CD14-positive monocyte (primary cell): Measurements from ENCODE around the gene WNT5B. TPM values are rescaled to one million over a fixed set of nuclear protein-coding genes. Genes with fewer than 3 reads are reported as not detected.

Experiments used
- DNase-seq, 3 donors: peaks; one replicate each; pipeline ENCODE4 v3.0.0-alpha.2; 2011 to 2022
- H2AFZ ChIP-seq: 2 replicates; pipeline ENCODE4 v1.6.0; 2012; ENCODE audit warnings: mild to moderate bottlenecking, low read depth, low read length, inconsistent platforms; ENCODE audit not compliant: insufficient read depth, poor library complexity, severe bottlenecking
- H3K27ac ChIP-seq, 2 donors: 1 replicate in 1 of 2; 2 replicates in 1 of 2; pipeline ENCODE4 v1.5.1; 2012 to 2013; ENCODE audit warnings: low read length in 2 of 2, control low read depth in 1 of 2, inconsistent platforms in 1 of 2, low read depth in 1 of 2, mild to moderate bottlenecking in 1 of 2
- H3K27me3 ChIP-seq, 2 donors: one replicate each; pipeline versions ENCODE4 v1.6.0 to v1.6.1; 2011 to 2013; ENCODE audit warnings: low read length in 2 of 2; ENCODE audit not compliant: control insufficient read depth in 2 of 2, insufficient read depth in 2 of 2
- H3K36me3 ChIP-seq, 2 donors: replicated peaks in 1 of 2; 1 replicate in 1 of 2; 2 replicates in 1 of 2; pipeline versions ENCODE4 v1.5.1 to v1.6.1; 2012 to 2013; ENCODE audit warnings: low read length in 2 of 2, control low read depth in 1 of 2, inconsistent platforms in 1 of 2, mild to moderate bottlenecking in 1 of 2; ENCODE audit not compliant: insufficient read depth in 2 of 2, control insufficient read depth in 1 of 2
- H3K4me1 ChIP-seq, 2 donors: 1 replicate in 1 of 2; 2 replicates in 1 of 2; pipeline versions ENCODE4 v1.5.1 to v1.6.1; 2012 to 2013; ENCODE audit warnings: low read length in 2 of 2, control low read depth in 1 of 2, inconsistent platforms in 1 of 2, mild to moderate bottlenecking in 1 of 2, moderate library complexity in 1 of 2; ENCODE audit not compliant: insufficient read depth in 2 of 2, control insufficient read depth in 1 of 2
- H3K4me2 ChIP-seq: replicated peaks from 2 replicates; pipeline ENCODE3; 2012; ENCODE audit warnings: low read length, moderate library complexity, mild to moderate bottlenecking; ENCODE audit not compliant: poor library complexity, severe bottlenecking; ENCODE audit errors: extremely low read depth
- H3K4me3 ChIP-seq, 3 experiments: fragments of 200-600 bp in 1 of 3; sonication (generic) in 1 of 3; replicated peaks in 1 of 3; 1 replicate in 2 of 3; 2 replicates in 1 of 3; pipeline ENCODE4 v1.5.1; 2011 to 2013; ENCODE audit warnings: low read length in 3 of 3, mild to moderate bottlenecking in 3 of 3, control low read depth in 2 of 3, low read depth in 2 of 3, inconsistent platforms in 1 of 3, moderate library complexity in 1 of 3
- H3K79me2 ChIP-seq: 2 replicates; pipeline ENCODE4 v1.6.0; 2012; ENCODE audit warnings: mild to moderate bottlenecking, control low read depth, inconsistent platforms, low read length, moderate library complexity; ENCODE audit not compliant: insufficient read depth
- H3K9ac ChIP-seq: 2 replicates; pipeline ENCODE4 v1.6.0; 2017; ENCODE audit warnings: low read length, mild to moderate bottlenecking; ENCODE audit not compliant: insufficient read depth, poor library complexity, severe bottlenecking
- H3K9me3 ChIP-seq, 2 donors: replicated peaks in 1 of 2; 1 replicate in 1 of 2; 2 replicates in 1 of 2; pipeline versions ENCODE4 v1.5.1 to v1.6.1; 2012 to 2013; ENCODE audit warnings: low read length in 2 of 2, control low read depth in 1 of 2; ENCODE audit not compliant: control insufficient read depth in 1 of 2, insufficient read depth in 1 of 2
- H4K20me1 ChIP-seq: 2 replicates; pipeline ENCODE4 v1.6.0; 2012; ENCODE audit warnings: mild to moderate bottlenecking, low read length, control low read depth, moderate library complexity; ENCODE audit not compliant: insufficient read depth
- H3K27ac Mint-ChIP-seq, 7 donors: one replicate each; pipeline ENCODE4 v1.8.0; 2020; ENCODE audit warnings: mild to moderate bottlenecking in 7 of 7, mixed read lengths in 7 of 7, moderate library complexity in 6 of 7, inconsistent platforms in 2 of 7
- H3K27me3 Mint-ChIP-seq, 3 donors: one replicate each; pipeline ENCODE4 v1.8.0; 2021 to 2022; ENCODE audit warnings: low read depth in 3 of 3, mild to moderate bottlenecking in 3 of 3, mixed read lengths in 3 of 3, moderate library complexity in 3 of 3, inconsistent platforms in 1 of 3
- H3K36me3 Mint-ChIP-seq, 2 donors: one replicate each; pipeline ENCODE4 v1.8.0; 2020; ENCODE audit warnings: mixed read lengths in 2 of 2, inconsistent platforms in 1 of 2, mild to moderate bottlenecking in 1 of 2
- H3K4me1 Mint-ChIP-seq: one replicate; pipeline ENCODE4 v1.8.0; 2020; ENCODE audit warnings: mild to moderate bottlenecking, mixed read lengths
- H3K4me3 Mint-ChIP-seq, 2 donors: one replicate each; pipeline ENCODE4 v1.8.0; 2020; ENCODE audit warnings: mild to moderate bottlenecking in 2 of 2, mixed read lengths in 2 of 2, moderate library complexity in 1 of 2
- H3K9me3 Mint-ChIP-seq, 7 donors: one replicate each; pipeline ENCODE4 v1.8.0; 2020 to 2022; ENCODE audit warnings: mixed read lengths in 7 of 7, mild to moderate bottlenecking in 6 of 7, moderate library complexity in 6 of 7, inconsistent platforms in 2 of 7
- WGBS: methylation state at CpG from one replicate; pipeline ENCODE4 v1.1.5; 2013; ENCODE audit warnings: missing lambda C conversion rate; ENCODE audit not compliant: insufficient coverage; 5-methylcytosine and 5-hydroxymethylcytosine counted together
- intact Hi-C, 2 donors: fragments of 100-400 bp; cut with micrococcal nuclease; formaldehyde crosslinking; loops; one replicate each; pipeline versions ENCODE4 v1.15.0 to v1.15.1; 2023
- polyA plus RNA-seq, 3 donors: library from polyadenylated mRNA; depleted of rRNA in 1 of 3; unstranded in 2 of 3; stranded (reverse) in 1 of 3; fragments of 300-500 nt in 2 of 3; fragments of >200 nt in 1 of 3; fragmentation: Illumina TruSeq in 2 of 3; gene quantifications; 1 replicate in 2 of 3; 2 replicates in 1 of 3; pipeline ENCODE4 v1.2.3, GENCODE V29; 2012 to 2021
- TF ChIP-seq, protein P1 (sequence below): fragments of 200-600 bp; IDR thresholded peaks from one replicate; pipeline ENCODE4 v1.8.0; 2022; ENCODE audit warnings: antibody characterized with exemption, mild to moderate bottlenecking

WNT5B gene
- polyA plus RNA-seq, 3 donors, result 2.7 to 4.1 (median 3.1) TPM

DNA sequence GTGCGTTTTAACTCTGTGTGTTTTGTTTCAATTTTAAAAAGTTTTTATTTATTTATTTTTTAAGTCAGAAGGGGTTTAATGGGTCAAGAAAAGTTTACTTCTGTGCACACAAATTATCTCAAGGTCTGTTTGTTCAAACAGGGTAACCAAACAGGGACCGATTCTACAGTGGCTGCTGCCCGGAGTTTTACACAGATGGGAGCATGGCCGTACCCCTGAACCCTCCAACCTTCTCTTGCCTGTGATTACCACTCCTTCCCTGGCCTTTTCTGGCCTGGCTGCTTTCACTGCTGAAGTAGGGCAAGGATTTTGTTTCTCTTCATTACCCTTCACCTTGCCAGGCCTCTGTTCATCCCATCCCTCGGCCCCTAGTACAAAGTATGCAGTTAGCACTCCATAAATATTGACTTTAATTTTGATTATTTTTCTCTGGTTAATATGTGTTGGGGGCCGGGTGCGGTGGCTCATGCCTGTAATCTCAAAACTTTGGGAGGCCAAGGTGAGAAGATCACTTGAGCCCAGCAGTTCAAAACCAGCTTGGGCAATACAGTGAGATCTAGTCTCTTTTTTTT is 18.9 kb upstream of the WNT5B start:
- no peaks in the 10 kb centered on the region for H3K36me3 Mint-ChIP-seq
- H3K9ac ChIP-seq, result no peak overlapping the region
- H3K27me3 ChIP-seq, result no peaks in the 10 kb centered on the region
- H3K27ac ChIP-seq, result no peak overlapping the region
- H3K27ac Mint-ChIP-seq, result no peak overlapping the region
- H3K27me3 Mint-ChIP-seq, result no peaks in the 10 kb centered on the region
- H3K9me3 Mint-ChIP-seq, result no peaks in the 10 kb centered on the region
- WGBS, result 100% methylated on average over 3 of the region's 7 CpGs
- peaks cover 62 to 65% of the 10 kb centered on the region in 2 donors for H3K4me1 ChIP-seq
- no peaks in the 10 kb centered on the region for H3K36me3 ChIP-seq
- no peaks in the 10 kb centered on the region for H3K9me3 ChIP-seq
- H3K4me2 ChIP-seq, result no peak overlapping the region
- H3K4me3 ChIP-seq, result no peak overlapping the region
- H2AFZ ChIP-seq, result no peak overlapping the region
- no peaks in the 10 kb centered on the region for H4K20me1 ChIP-seq
- TF ChIP-seq, protein P1, sequence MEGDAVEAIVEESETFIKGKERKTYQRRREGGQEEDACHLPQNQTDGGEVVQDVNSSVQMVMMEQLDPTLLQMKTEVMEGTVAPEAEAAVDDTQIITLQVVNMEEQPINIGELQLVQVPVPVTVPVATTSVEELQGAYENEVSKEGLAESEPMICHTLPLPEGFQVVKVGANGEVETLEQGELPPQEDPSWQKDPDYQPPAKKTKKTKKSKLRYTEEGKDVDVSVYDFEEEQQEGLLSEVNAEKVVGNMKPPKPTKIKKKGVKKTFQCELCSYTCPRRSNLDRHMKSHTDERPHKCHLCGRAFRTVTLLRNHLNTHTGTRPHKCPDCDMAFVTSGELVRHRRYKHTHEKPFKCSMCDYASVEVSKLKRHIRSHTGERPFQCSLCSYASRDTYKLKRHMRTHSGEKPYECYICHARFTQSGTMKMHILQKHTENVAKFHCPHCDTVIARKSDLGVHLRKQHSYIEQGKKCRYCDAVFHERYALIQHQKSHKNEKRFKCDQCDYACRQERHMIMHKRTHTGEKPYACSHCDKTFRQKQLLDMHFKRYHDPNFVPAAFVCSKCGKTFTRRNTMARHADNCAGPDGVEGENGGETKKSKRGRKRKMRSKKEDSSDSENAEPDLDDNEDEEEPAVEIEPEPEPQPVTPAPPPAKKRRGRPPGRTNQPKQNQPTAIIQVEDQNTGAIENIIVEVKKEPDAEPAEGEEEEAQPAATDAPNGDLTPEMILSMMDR, result no peak
- no peaks in the 10 kb centered on the region for H3K79me2 ChIP-seq
- no peak for DNase-seq
- H3K4me3 Mint-ChIP-seq, result no peak overlapping the region
- H3K4me1 Mint-ChIP-seq, result peaks cover 67% of the 10 kb centered on the region
- intact Hi-C loops, result no loop called here

DNA sequence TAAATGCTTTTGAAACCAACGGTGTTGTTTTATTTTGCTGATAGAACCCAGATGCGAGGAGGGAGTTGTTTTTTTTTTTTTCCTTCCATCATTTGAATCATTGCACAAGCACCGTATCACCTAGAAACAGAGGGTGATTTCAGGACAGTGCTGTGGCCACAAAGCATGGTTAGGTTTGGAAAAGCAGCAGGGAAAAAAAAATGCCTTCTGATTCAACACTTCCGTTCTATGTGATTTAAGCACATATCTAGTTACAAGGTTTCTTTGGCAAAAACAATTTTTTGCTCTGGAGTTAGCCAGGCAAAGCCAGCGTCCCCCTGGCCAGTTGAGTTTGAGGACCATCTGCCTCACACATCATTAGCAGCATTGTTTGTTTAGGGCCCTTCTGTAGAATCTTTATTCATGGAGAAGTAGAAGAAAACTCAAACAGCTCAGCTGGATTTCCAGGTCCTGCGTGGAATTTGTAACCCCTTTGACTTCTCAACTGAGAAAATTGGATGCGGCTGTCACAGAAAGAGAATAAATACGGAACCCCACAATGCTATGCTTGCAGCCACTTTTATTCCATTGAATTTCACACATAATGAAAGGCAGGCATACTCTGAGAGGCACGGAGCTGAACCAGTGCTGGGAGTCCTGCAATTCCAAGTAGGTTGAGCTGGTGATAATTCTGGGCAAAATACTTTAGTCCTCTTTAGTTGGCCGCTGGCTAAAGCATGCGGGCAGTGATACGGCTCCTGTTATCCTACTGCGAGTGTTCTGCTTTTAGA is 17.0 kb upstream of the WNT5B start:
- Histone ChIP-seq H3K4me1 (peaks cover 62 to 64% of the 10 kb centered on the region in 2 donors), H3K9me3 (no peaks in the 10 kb centered on the region), H3K4me3 (no peak overlapping the region), H3K4me2 (no peak overlapping the region), H3K9ac (no peak overlapping the region), H3K27ac (no peak overlapping the region), H2AFZ (no peak overlapping the region), H3K79me2 (no peaks in the 10 kb centered on the region), H3K27me3 (no peaks in the 10 kb centered on the region), H4K20me1 (no peaks in the 10 kb centered on the region), H3K36me3 (no peaks in the 10 kb centered on the region)
- no peaks in the 10 kb centered on the region for H3K27me3 Mint-ChIP-seq
- no peak for DNase-seq
- intact Hi-C loops, result no loop called here
- peaks cover 65% of the 10 kb centered on the region for H3K4me1 Mint-ChIP-seq
- no peaks in the 10 kb centered on the region for H3K9me3 Mint-ChIP-seq
- 94% methylated on average over 2 of the region's 13 CpGs for WGBS
- no peaks in the 10 kb centered on the region for H3K36me3 Mint-ChIP-seq
- TF ChIP-seq, protein P1, result no peak
- H3K4me3 Mint-ChIP-seq, result no peak overlapping the region
- H3K27ac Mint-ChIP-seq, result no peak overlapping the region
